GM13977 (cell line): ENCODE results near the gene PARD3.

Experiments
- DNase-seq: peaks from one replicate; pipeline ENCODE4 v3.0.0; 2012; ENCODE audit warnings: low spot score
- in situ Hi-C: fragments of 300-500 bp; cut with MboI; formaldehyde crosslinking; loops from one replicate; pipeline ENCODE4 v1.12.0; 2022; ENCODE audit warnings: low sequenced_read_pairs, low pct_unique_long_range_greater_than_20kb, mixed read lengths, inconsistent platforms; ENCODE audit not compliant: unreplicated experiment
- TF ChIP-seq, protein P1 (sequence below): IDR thresholded peaks from 2 replicates; pipeline ENCODE4 v1.5.1; 2012; ENCODE audit warnings: mild to moderate bottlenecking, control low read depth; ENCODE audit not compliant: insufficient read depth; ENCODE audit errors: extremely low read depth, missing control alignments

Gene PARD3

DNA sequence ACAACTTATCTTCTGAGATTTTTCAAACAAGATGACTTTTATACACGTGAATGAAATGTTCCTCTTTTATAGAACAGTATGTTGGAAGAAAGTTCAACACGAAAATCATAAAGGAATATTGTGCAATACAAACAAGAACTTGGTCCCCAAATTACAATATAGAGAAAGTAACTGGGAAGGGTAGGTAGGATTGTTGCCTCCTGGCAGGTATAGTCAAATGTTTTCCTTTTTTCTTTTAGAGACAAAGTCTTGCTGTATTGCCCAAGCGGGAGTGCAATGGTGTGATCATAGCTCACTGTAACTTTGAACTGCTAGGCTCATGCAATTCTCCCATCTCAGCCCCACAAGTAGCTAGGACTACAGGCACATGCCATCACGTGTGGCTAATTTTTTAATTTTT, 582.6 kb downstream of the PARD3 start:
- no peak for DNase-seq

DNA sequence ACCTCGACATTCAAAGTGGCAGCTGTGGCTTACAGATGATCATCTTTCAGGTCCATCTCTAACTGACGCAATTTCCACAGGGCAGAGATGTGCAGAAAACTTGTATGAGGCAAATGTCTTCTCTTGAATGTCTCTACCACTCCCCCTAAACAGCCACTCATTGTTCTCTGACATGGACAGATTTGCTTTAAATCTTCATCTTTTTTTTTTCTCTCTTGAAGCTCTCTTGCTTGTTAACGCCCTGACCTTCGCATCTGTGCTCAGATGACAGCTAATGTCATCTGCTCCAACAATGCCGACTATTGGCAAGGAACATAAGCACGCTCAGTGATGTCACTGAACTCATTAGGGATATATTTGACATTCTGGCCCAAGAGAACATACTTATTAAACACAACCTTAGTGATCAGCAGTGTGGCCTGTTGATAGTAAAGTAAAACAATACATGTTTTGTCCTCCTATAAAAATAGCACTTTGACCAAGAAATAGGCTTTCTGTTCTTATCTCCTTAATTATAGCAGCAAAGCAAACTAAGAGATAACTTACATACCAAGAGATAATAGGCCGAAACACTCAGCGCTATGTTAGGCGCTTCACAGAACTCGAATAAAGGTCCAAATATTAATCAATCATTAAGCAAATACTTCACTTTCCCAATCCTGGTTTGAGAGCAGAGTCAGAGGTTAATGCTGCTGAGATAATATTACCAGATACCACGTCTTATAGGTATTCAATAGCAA, 583.5 kb downstream of the PARD3 start:
- in situ Hi-C loops, result no loop called here
- DNase-seq, result no peak
- TF ChIP-seq, protein P1, sequence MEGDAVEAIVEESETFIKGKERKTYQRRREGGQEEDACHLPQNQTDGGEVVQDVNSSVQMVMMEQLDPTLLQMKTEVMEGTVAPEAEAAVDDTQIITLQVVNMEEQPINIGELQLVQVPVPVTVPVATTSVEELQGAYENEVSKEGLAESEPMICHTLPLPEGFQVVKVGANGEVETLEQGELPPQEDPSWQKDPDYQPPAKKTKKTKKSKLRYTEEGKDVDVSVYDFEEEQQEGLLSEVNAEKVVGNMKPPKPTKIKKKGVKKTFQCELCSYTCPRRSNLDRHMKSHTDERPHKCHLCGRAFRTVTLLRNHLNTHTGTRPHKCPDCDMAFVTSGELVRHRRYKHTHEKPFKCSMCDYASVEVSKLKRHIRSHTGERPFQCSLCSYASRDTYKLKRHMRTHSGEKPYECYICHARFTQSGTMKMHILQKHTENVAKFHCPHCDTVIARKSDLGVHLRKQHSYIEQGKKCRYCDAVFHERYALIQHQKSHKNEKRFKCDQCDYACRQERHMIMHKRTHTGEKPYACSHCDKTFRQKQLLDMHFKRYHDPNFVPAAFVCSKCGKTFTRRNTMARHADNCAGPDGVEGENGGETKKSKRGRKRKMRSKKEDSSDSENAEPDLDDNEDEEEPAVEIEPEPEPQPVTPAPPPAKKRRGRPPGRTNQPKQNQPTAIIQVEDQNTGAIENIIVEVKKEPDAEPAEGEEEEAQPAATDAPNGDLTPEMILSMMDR, result no peak

More for the DNA sequence above, 582.6 kb downstream of the PARD3 start:
- TF ChIP-seq, protein P1, result no peak
- in situ Hi-C loops, result no loop called here

GRCh38 chr10:34229917-34230316, 585.2 kb downstream of the PARD3 start:
- TF ChIP-seq, protein P1, result no peak
- DNase-seq, result no peak
- in situ Hi-C loops, result no loop called here

DNA sequence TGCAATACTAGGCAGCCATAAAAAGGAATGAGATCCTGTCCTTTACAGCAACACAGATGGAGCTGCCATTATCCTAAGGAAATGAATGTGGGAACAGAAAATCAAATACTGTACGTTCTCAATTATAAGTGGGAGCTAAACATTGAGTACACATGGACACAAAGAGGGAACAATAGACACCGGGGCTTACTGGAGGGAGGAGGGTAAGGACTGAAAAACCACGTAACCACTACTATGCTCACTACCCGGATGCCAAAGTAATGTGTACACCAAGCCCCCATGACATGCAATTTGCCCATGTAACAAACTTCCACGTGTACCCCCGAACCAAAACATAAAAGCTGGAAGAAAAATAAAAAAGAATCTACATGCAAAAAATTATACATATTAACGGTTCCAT, 587.0 kb downstream of the PARD3 start:
- TF ChIP-seq, protein P1, result no peak
- in situ Hi-C loops, result no loop called here
- DNase-seq, result no peak

- DNase-seq, result no peak
- TF ChIP-seq, protein P1, result no peak
- in situ Hi-C loops, result no loop called here
Measured at GRCh38 chr10:34224639-34225038, 590.5 kb downstream of the PARD3 start.

DNA sequence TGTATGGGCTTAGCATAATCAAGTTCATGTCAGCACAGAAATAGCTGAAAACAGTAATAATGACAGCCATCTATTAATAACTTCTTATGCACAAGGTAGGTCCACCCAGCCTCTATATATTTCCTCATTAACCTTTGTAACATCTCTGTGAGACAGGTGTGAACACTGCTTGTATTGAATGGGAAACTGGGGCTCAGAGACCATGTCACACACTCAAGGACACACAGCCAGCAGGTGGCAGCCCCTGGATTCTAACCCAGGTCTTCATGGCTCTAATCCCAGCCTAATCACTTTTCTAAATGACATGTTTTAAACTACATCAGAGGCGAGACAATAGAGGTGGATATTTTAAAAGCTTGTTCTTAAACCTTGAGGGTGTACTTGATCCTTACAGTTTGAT, 591.4 kb downstream of the PARD3 start:
- in situ Hi-C loops, result no loop called here
- no peak for DNase-seq
- TF ChIP-seq, protein P1, result no peak
